AG20443 (cell line): ENCODE results near the gene DHRS4L2.
"Not testable (repeated sequence)": the region's sequence is repeated elsewhere in the genome, so short reads cannot be mapped to it uniquely, and the experiment has no call there.

ENCODE experiments used
- DNase-seq: peaks from one replicate; pipeline ENCODE4 v3.0.0; 2012; ENCODE audit warnings: low spot score, mixed read lengths

The DHRS4L2 gene

DNA sequence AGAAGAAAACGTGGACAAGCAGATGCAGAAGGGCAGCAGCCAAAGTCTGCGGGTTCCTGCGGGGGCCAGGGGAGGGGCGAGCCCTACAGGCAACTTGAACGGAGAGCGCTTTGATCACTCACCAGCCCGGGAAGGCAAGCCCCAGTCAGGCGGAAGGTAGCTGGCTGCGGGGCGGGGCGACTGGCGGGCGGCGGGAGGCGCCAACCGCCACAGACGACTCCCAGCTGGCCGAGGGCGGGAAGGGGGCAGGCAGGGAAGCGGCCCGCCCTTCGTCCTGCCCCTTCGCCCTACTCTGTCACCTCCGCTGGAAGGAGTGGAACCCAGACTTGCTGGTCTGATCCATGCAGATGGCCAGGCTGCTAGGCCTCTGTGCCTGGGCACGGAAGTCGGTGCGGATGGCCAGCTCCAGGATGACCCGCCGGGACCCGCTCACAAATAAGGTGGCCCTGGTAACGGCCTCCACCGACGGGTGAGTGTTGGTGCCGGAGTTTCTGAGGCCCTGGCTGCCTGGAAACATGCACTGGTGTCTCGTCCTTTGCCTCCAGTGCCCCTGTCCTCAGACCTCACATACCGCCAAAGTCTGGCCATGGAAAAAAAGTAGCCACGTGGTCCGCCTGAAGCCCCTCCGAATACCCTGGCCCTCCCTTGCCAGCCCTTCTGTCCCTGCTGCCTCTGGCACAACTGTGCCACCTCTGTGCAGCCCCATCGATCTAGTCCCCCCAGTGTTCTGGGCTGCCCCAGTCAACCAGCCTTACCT, at the start of gene DHRS4L2:
Gene DHRS4L2 (plus strand): TSS at position 323 of the 757 bp plus-strand sequence. CDS start 19 bp downstream, at position 342.
- peak; percentile 78 for DNase-seq

DNA sequence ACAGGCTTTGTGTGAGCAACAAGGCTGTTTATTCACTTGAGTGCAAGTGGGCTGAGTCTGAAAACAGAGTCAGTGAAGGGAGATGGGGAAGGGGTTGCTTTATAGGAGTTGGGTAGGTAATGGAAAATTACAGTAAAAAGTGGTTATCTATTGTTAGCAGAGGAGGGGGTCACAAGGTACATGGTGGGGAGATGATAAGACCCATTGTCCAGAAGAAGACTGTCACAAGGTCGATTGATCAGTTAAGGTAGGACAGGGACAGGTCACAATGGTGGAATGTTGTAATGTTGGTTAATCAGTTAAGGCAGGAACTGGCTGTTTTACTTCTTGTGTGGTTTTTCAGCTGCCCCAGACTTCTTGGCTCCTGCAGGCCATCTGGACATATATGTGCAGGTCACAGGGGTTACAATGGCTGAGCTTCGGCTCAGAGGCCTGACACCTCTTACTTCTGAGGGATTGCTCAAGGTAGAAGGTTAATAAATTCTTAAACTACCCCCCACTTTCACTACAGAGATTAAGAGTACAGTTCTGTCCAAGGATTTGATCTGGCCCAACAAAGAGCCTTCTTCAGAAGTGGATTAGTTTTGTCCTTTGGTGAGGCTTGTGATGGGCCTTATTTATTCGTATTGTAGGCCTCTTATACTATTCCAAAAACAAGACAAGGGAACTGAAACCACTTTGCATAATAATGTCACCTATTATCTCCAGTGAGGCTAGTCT, 49.0 kb upstream of the DHRS4L2 start:
- DNase-seq: no peak

DNA sequence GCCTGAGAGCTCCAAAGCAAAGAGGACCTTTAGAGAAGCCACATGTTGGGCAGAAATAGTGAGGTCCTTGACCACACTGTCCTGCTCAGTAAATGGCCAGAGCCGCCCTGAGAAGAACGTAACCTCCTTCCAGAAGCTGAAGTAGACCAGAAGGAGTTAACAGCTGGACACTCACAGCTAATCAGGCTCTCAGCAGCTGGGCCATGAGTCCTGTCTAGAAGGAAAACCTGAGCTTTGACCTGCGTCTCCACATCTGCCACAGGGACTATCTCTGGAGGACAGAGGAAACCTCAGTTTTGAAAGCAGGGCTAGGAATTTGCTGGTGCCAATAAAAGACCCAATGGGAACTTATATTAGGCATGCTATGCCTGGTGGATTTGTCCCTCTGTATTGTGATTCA, 47.5 kb upstream of the DHRS4L2 start:
- no peak for DNase-seq

DNA sequence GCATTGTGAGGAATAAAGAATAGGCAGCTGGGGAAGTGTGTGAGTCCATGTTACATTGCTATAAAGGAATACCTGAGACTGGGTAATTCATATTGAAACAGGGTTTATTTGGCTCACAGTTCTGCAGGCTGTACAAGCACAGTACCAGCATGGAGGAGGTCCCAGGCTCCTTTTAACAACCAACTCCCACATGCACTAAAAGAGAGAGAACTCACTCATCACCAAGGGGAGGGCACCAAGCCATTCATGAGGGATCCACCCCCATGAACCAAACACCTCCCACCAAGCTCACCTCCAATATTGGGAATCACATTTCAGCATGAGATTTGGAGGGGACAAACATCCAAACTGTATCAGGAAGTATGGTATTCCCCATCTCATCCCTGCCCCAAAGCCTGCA, 47.1 kb upstream of the DHRS4L2 start:
- DNase-seq: no peak

DNA sequence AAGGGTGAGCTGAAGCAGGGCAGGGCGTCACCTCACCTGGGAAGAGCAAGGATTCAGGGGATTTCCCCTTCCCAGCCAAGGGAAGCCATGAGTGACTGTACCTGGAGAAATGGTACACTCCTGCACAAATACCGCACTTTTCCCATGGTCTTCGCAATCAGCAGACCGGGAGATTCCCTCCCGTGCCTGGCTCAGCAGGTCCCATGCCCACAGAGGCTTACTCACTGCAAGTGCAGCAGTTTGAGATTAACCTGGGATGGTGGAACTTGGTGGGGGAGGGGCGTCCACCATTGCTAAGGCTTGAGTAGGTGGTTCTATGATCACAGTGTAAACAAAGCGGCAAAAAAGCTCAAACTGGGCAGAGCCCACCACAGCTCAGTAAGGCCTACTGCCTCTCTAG, 46.1 kb upstream of the DHRS4L2 start:
- DNase-seq: no peak

DNA sequence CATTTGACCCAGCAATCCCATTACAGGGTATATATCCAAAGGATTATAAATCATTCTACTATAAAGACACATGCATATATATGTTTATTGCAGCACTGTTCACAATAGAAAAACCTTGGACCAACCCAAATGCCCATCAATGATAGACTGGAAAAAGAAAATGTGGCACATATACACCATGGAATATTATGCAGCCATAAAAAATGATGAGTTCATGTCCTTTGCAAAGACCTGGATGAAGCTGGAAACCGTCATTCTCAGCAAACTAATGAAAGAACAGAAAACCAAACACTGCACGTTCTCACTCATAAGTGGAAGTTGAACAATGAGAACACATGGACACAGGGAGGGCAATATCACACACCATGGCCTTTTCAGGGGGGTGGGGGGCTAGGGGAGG, 39.7 kb upstream of the DHRS4L2 start:
- not testable (repeated sequence) for DNase-seq

DNA sequence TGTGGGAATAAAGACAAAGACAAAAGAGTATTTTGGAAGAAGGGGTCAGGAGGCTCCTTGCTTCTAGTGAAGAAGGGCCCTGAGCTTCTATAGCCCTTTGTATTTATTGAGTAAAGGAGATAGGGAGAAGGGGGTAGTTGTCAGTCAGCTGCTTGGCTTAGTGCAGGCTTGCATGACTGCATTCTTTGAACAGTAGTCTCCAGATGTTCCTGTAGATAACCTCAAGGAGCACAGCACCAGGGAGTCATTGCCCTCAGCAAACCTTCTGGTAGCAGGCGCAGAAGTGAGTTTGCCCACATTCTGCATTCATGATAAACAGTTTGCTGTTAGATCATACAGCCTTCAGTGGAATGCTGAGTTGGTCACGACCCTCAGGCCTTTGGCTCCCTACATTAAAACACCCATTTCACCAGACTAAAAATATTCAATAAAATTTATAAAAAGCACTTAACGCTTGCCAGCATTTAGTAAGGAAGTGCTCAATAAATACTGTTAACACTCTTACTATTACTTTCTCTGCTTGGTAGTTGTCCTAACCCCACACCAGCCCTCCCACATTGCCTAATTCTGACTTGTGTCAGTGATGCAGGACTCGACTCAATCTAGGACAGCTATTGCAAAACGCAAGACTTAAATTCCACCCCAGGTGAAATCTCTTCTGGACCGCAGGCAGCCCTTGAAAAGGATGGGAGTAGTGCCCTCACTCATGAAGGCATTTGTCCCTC, 38.2 kb upstream of the DHRS4L2 start:
- DNase-seq: no peak

DNA sequence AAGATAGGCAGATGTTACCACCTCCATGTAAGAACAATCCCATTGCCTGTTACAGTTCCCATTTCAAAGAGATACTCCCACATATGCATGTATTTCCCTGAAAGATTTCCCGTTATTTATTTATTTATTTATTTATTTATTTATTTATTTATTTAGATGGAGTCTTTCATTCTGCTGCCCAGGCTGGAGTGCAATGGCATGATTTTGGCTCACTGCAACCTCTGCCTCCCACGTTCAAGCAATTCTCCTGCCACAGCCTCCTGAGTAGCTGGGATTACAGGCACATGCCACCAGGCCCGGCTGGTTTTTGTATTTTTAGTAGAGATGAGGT, 37.6 kb upstream of the DHRS4L2 start:
- not testable (repeated sequence) for DNase-seq

DNA sequence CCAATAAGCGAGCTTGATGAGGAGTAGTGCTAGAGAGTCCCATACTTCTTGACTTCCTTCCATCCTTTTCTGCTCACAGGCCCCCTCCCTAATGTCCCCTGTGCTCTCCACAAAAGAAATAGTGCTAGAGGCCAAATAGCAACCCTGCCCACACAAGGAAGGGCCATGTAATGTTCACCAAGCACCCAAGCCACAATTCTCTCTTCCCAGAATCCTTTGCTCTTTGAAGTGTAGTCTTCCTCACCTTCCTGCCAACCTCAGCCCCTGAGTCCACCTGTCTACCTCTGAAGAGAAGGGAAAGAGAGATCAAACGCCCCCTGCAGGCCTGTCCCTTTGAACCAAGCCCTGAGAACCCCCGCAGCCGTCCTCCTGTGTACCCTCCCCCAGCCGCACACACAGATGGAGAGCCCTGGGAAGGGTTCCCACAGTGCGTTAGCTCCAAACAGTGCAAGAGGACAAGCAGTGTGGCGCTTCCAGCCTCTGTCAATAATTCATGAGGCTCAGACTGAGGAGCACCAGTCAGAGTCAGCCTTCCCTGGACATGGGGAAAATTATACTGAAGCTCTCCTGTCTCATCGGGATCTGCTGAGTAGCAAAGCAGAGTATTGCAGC, 37.0 kb upstream of the DHRS4L2 start:
- DNase-seq: no peak

DNA sequence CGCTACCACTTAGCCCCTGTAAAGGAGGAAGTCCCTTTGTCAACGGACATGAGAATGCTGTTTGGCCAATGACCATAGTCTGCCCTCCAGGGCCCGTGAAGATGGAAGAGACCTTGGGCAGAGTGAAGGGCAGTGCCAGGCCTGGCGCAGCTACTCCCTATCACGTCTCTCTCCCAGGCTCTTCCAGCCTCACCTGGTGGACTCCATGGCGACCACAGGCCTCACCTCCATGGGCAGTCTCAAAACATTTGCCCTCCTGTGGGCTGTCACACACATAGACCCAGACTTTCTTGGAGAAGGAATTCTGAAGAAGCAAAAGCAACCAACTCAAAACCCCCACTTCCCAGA, 35.6 kb upstream of the DHRS4L2 start:
- peak; percentile 0 for DNase-seq

DNA sequence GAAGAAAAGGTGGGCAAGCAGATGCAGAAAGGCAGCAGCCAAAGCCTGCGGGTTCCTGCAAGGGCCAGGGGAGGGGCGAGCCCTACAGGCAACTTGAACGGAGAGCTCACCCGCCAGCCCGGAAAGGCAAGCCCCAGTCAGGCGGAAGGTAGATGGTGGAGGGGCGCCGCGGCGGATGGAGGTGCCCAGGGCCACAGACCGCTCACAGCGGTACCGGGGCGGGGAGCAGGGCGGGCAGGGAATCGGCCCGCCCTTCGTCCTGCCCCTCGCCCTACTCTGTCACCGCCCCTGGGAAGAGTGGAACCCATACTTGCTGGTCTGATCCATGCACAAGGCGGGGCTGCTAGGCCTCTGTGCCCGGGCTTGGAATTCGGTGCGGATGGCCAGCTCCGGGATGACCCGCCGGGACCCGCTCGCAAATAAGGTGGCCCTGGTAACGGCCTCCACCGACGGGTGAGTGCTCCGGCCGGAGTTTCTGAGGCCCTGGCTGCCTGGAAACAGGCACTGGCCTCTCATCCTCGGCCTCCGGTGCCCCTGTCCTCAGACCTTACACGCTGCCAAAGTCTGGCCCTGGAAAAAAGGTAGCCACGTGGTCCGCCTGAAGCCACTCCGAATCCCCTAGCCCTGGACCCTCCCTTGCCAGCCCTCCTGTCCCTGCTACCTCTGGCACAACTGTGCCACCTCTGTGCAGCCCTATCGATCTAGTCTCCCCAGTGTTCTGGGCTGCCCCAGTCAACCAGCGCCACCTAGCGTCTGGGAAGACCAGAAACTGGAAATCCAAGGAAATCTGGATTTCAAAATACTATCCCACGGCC, 35.1 kb upstream of the DHRS4L2 start, which contains the start of gene DHRS4:
Gene DHRS4 (plus strand): TSS at position 307 of the 815 bp plus-strand sequence. CDS start 19 bp downstream, at position 326.
- peak; percentile 86 for DNase-seq

DNA sequence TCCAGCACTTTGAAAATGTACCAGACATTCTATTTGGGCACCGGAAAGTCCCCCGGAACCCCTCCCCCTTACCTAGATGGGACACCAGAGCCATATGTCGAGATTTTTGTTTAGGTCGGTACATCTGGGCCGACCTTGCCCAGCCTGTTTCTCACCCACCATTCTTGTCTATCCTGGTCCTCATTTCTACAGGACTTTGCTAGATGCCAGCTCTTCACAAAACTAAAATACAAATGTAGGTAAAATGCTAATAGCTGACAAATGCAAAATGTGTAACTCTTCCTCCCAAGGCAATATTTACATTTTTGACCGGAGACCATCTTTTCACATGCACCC, 34.5 kb upstream of the DHRS4L2 start:
- not testable (repeated sequence) for DNase-seq

DNA sequence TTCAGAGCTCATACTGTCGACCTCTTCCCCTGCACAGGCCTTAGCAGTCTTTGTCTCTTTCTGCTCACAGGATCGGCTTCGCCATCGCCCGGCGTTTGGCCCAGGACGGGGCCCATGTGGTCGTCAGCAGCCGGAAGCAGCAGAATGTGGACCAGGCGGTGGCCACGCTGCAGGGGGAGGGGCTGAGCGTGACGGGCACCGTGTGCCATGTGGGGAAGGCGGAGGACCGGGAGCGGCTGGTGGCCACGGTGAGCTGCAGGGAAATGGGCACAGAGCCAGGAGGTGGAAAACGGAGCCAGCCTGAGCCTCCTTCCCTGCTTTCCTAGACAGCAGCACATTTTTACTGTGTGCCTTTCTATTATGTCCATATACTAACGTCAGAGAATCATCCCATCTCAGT, 33.8 kb upstream of the DHRS4L2 start:
- DNase-seq: peak; percentile 11

DNA sequence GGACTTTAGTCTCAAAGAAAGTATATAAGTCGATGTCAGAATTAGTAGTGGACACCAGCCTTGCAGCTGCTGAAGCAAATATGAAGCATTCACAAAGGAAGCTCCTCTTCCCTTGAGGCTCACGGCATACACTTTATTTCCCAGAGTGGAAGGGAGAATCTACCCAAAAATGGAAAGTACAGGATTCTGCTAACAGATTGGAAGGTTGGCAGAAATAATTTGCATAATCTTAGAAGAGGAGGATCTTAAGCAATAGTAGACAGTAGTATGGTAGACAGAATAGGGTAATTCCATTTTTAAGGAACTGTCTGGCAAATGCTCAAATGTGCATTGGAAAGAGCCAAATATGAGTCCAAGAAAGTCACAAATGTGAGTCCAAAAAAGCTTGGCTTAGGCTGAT, 32.9 kb upstream of the DHRS4L2 start:
- not testable (repeated sequence) for DNase-seq

DNA sequence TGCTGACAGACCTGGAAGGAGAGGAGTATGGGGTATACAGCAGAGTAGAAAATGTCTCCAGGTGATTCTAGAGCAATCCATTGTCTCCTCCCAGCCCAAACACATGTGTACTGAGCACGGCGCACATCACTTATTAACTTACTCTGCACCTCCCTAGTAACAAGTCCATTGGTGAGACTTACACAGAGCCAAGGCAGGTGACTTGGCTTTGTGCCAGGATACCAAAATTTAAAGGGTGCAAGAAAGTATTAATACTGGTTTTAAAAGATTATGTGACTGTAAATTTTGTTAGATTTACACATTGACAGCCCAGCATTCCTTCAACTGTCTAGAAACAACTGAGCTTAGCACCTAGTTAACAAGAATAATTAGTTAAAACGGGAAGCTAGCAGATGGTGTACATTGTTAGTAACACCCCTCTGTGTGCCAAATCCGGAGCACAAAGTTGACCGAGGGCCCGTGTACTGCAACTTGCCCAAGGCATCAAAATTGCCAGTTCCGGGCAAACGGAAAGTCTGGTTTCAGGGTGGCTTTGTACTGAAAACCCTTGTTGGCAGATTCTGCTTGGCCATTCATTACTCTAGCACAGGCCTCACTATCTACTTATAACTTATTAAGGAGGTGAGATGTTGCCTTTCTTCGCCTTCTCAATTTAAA, 30.7 kb upstream of the DHRS4L2 start:
- not testable (repeated sequence) for DNase-seq

DNA sequence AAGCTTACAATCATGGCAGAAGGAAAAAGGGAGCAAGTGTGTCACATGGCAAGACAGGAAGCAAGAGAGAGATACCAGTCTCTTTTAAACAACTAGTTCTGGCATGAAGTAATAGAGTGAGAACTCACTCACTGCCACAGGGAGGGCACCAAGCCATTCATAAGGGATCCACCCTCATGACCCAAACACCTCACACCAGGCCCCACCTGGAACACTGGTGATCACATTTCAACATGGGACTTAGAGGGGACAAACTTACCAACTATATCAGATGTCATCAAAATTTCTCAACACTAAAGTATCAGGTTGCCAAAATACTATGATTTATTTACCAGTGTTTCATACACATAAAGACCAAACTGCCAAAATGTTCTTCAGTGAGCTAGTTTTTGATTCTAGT, 27.8 kb upstream of the DHRS4L2 start:
- not testable (repeated sequence) for DNase-seq

DNA sequence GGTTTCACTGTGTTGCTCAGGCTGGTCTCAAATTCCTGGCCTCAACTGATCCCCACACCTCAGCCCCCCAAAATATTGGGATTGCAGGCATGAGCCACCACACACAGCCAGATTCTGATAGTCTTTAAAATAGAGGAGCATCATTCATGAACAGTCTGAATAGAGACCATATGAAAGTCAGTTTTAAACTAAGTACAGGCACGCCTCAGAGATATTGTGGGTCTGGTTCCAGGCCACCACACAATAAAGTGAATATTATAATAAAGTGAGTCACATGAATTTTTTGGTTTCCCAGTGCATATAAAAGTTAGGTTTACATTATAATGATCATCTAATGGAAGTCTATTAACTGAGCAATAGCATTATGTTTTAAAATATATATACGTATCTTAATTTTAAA, 27.0 kb upstream of the DHRS4L2 start:
- DNase-seq: not testable (repeated sequence)

DNA sequence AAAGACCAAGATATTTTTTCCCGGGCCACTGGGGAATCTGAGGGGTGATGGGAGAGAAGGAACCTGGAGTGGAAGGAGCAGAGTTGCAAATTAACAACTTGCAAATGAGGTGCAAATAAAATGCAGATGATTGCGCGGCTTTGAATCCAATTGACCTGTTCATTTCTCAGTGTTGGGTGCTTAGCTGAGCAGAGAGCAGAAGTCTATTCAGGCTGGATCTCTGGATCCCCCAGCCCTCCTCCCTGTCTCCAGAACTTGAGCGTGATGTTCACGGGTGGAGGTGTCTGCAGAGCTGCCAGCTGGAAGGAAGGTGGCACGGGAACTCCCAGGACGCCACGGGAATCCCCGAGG, 19.6 kb upstream of the DHRS4L2 start:
- not testable (repeated sequence) for DNase-seq

DNA sequence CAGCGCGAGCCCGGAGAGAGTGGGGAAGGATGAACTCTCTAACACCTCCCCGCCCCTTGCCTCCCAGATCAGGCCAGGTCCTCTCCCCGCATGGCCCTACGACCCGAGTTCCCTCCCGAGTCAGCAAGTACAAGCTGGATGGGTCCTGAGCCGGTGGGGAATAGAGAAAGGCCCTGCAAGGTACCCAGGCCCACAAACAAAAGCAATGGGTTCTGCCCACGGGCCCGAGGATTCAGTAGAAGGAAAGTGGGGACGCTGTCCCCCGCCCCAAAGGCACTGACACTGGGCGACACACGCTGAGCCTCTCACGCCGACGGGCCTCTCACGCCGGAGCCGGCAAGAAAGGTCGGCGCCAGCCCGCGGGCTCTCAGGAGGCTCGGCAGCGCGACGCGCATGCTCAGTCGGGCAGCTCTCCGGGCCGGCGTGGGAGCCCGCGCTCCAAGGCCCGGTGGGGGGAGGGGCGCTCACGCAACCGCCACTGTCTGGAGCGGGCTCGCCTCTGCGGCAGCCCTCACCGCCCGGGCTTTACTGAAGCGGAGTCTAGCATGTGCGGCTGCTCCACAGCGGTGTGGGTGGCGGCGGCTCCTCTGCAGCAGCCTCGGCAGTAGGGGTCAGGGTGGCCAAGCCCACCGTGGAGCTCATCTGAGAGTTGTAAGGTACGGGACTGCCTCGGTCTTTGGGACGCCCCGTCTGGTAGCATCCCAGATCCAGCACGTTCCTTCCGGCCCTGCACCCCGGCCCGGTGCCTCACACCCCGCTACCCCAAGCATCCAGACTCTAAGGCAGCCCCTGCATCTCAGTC, 19.0 kb upstream of the DHRS4L2 start:
- DNase-seq: not testable (repeated sequence)

DNA sequence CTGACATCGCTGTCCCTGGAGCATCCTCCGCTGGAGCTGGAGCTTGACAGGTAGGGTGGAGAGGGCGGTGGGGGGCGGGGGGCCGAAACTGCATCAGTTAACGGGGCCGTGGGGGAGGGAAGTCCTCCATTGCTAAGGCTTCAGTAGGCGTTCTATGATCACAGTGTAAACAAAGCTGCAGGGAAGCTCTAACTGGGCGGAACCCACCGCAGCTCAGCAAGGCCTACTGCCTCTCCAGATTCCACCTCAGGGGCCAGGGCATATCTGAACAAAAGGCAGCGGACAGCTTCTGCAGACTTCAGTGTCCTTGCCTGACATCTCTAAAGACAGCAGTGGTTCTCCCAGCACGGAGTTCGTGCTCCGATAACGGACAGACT, 18.5 kb upstream of the DHRS4L2 start:
- DNase-seq: not testable (repeated sequence)
